Stimulated activated CD4-positive, alpha-beta T cell treated with anti-CD3 and anti-CD28 coated beads, Interleukin-4, amount 100 ng/mL, for 1 hour (primary cell): ENCODE measurements around the gene CMC1.

Source experiments
- DNase-seq: peaks from one replicate; pipeline ENCODE4 v3.0.0-alpha.2; 2020

The CMC1 gene

DNA sequence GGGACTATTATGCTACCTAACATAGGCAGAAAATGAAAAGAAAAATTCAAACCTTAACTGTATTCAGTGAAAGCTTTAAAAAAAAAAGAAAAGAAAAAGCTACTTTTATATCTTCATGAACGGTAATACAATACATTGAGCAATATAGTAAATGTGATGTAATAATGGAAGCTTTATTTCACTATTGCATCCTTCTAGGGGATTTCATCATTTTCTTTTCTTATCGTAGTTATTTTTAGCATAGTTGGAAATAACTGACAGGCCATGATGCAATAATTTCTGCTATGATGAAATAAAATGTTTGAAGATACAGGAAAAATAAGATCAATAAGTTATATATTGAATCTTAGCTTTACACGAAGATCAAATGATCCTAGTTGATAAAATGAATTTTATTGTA is 66.8 kb downstream of the CMC1 start:
- no peak for DNase-seq

DNA sequence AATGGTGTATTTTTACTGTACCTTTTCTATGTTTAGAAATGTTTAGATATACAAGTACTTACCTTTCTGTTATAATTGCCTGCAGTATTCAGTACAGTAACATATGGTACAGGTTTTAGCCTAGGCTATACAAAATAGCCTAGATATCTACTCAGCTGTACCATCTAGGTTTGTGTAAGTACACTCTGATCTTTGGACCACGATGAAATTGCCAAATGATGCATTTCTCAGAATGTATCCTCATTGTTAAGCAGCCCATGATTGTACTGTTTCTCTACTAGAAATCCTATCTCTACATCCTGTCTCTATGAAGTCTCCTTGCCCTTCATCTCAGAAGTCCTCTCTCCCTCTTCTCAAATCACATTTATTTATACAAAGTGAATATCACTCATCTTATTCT is 74.3 kb downstream of the CMC1 start:
- no peak for DNase-seq

DNA sequence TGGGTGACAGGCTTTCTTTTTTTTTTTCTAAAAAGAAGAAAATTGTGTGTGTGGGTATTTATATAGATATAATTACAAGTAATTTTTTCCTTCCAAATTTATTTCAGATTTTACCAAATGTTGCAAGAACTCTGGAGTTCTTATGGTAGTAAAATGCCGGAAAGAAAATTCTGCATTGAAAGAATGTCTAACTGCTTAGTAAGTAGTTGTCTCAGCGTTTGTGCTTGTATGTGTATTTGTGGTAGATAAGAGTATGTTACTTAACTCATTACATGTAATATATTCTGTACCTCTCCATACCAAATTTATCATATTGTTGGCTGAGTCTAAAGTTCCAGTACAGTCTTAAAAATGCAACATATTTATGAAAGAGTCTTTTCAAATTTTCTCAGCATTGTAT is 74.8 kb downstream of the CMC1 start:
- no peak for DNase-seq

DNA sequence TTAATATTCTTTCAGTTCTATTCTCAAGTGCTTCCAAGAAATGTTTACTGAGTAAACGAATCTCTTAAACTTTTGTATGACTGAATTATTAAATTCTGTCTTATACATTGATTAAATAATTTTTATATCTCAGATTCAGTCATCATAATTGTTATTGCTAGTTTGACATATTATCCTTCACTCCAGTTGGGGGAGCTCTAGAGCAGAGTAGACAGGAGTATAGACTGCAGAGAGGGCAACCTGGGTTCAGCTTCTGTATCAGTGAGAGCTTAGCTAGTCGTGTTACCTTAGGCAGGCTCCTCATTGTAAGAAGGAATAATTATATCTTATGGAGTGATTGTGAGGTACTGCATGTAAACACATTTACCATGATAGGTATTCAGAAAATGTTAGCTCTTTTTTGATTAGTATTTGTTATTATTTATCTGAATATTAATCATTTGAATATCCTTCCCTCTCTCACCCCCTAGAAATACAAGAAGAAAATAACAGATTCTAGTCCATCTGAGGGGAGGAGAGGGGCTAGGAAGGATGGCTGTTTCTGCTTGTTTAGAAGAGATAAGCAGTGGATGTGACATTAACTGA is 76.1 kb downstream of the CMC1 start:
- no peak for DNase-seq

DNA sequence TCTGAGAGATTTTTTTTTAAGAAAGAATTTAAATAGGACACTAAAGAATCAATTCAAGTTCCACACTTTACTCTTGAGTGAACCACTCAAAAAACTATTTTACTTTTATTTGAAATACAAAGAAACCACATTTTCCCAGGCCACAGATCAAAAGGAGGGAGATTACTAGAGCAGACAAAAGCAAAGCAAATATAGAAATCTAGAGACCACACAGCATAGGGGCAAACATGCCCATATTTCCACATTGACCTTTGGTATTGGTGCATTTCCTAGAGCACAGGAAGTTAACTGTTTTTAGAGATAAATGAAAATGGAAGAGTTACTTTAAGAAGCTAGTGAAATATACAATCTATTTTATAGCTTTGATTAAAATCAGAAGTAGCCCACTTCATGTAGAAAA is 79.6 kb downstream of the CMC1 start:
- no peak for DNase-seq

DNA sequence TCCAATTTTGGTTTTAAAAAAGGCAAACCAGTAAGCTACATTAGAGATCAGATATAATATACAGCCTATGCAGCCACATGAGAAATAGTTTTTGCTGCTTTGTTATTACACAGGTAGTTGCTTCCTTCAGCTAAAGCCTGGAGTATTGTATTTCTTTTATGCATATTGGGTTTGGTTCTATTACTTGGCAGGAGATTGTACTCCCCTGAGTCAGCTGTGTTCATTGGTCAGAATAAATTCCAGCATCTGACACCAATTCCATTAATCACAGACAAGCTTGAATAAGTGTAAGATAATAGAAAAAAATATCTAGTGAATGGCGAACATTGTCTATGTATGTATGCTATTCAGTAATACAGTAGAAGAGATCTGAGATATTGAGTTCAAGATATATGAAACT is 81.0 kb downstream of the CMC1 start:
- no peak for DNase-seq

DNA sequence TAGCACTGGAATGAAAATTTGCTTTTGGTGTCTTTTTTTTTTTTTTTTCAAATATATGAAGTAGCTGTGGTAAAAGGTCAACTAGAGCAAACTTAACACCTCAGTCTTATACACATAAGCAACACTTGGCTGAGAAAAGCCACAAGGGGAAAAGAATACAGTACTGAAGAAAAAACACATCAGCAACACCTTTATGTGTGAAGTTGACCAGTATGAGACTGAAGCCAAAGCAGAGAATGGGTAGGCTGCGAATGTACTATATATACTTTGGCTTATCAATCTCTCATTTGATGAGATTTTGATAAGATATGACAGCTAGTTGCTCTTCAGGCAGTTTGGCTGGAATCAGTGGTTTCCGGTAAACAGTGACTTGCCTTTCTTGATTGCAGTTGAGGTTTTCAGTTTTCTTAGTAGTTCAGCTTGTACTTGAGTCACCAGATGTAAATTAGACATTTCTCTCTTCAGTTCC is 85.1 kb downstream of the CMC1 start:
- DNase-seq: no peak

DNA sequence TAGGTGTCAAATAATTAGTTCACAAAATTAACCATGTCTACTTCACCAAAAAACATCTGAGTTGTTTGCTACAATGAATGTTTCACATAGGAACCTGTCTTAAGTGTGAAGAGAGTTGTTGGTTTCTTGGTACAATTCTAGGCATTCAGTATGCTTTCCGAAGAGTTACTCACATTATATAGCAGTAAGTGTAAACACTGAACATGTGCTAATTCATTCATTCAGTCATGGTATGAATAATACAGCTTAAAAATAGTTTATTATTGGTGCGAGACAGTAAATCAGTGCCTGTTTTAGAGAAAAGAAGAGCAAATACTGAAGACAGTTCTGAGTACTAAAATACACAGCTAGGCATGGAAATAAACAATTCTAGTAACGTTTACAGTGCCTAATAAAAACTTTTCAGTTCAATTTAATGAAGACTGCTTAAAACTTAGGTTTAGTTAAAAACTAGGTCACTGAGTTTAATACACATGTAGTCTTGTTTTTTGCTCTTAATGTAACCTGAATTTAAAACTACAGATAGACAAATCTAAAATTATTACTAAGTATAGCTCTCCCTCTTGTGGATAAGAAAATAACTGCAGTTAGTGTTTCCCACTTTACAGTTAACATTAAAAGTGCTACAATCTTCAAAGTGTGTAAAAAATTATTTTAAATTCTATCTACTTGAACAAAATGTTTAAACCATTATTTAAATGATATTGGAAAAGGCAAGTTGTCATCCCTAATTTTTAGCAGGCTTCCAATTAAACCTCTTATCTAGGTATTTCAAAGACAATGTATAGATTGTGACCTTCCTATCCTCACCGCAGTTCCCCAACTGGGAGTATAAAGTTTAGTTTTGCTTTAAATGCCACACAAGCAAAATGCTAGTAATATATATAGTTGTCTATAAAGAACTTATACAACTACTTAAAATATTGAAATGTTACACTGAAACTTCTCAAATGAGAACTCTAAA is 87.1 kb downstream of the CMC1 start:
- no peak for DNase-seq

DNA sequence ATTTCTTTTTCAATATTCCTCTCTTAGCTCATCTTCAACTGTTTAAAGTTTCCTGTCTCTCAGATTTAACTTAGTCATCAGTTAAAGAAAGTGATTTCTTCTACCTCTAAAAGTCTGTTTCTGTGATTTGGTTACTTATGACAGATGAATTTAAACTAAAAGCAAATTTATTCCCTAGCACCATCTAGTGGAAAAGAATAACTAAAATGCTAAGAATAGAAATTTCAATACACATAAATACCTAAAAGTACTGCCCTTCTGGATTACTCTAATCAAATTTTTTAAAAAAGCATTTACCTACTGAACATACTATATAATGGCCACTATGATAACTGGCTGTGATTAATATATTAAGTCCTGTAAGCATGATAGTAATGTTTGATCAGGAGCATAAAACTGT is 93.1 kb downstream of the CMC1 start:
- no peak for DNase-seq

DNA sequence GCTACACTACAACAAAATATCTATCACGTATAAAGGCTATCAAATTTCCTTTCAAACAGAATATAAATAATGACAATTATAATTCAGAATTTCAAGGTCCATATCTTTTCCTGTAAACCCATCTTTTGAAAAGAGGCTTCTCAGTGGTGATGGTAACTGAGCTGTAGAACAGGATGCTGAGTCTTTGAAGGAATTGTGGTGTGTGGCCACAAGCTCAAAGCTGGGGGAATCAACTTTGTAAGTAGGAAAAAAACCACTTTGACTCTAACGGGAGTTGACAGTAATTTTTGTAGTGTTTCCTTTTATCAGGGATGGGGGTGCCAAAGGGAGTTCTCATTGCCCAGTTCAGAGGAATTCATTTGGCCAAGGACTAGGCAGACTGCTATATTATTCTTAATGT is 93.8 kb downstream of the CMC1 start:
- no peak for DNase-seq

DNA sequence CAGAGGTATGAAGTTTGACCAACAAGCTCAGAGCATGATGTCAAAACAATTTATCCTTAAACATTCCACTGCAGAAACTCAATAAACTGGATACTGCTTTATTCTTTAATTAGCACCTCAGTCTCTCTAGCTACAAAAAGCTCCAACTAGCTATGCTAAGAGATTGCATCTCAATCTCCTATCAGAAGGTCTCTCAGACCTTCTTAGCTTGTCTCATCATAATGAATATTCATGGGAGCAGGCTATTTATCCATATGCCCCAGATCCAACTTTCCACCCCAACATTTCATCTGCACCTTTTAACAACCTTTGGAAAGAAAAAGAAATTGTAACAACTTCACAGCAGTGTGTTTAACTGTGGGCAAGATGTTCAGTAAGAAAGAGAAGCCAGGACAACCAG is 95.8 kb downstream of the CMC1 start:
- no peak for DNase-seq

DNA sequence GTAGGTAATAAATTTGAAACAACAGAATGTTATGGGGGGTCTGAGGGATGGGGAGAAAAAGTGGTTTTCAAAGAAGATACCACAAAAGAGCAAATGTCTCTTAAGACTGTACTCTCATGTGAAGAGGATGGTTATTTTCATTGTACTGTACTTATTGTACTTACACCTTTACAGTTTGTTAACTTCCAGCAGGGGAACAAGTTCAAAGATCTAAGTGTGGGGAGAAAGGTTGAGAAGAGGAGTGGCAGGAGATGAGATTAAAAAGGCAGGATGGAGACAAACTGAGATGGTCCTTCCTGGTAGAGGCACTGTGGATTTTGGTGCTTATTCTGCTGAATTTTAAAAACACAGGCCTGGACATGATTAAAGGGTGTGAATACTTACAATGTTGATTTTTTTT is 101.7 kb downstream of the CMC1 start:
- DNase-seq: no peak

DNA sequence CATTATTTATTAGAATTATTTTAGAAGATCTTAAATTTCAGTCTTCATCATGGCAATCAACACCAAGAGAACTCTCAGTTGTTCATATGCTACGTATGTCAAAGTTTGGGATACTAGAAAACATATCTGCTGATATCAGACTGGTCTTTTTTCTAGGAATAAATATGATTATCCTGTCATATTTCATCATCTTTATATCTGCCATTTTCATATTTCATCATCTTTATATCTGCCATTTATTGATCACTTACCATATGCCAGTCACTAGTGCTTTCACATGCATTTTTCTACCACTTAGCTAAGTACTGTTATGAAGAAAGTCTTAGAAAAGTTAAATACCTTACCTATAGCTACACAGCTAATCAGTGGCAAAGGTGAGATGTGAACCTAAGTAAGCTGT is 104.3 kb downstream of the CMC1 start:
- no peak for DNase-seq

DNA sequence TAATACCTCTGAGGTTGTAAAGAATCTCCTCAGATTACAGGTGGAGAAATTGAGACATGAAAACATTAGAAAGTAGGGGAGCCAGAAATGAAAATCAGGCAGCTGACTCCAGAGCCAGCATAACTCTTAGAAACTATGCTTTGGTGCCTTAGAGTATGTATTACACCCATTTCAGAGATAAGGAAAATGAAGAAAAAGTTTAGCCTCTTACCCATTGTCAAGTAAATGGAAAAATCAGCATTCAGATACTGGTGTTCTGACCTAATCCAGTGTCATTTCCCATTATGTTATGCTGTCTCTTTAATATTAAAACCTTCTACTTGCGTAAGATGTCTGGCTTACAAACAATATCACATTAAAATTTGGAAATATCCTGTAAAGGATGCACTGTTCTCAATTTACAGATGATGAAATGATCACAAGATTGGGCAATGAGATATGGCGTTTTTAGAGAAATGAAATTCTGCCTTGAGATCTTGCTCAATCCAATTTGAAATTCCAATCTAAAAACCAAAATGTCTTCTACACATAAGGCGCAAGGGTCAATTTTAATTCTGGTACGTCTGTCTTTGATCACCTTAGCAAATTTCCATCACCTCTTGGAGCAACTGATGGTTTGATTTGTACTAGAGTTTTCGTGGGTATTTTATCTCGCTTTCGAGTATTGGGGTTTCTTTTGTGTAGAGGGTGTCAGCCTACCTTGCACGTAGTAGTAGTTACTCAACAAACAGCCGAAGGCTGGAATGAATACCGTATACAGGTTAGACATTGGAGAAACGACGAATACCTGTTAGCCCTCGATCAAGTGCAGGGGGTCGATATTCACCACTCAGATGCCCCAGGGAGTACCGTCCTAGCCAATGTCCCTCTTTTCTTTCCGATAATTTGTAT is 106.2 kb downstream of the CMC1 start:
- DNase-seq: no peak

DNA sequence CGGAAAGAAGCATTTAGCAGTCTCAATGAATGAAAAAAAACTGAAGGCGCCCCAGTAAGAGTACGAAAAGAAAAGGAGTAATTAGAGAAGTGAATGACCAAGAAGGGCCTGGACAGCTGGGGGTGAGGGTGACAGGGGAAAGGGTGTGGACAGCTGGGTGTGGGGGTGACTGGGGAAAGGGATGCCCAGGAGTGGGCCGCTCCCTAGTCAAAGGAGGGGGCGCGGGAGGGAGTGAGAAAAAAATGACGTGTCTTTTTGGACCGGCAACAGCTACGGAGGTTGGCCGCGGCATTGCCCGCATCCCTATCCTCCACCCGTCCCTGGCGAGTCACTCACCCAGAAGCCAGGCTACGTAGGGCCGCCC is 106.8 kb downstream of the CMC1 start:
- no peak for DNase-seq

DNA sequence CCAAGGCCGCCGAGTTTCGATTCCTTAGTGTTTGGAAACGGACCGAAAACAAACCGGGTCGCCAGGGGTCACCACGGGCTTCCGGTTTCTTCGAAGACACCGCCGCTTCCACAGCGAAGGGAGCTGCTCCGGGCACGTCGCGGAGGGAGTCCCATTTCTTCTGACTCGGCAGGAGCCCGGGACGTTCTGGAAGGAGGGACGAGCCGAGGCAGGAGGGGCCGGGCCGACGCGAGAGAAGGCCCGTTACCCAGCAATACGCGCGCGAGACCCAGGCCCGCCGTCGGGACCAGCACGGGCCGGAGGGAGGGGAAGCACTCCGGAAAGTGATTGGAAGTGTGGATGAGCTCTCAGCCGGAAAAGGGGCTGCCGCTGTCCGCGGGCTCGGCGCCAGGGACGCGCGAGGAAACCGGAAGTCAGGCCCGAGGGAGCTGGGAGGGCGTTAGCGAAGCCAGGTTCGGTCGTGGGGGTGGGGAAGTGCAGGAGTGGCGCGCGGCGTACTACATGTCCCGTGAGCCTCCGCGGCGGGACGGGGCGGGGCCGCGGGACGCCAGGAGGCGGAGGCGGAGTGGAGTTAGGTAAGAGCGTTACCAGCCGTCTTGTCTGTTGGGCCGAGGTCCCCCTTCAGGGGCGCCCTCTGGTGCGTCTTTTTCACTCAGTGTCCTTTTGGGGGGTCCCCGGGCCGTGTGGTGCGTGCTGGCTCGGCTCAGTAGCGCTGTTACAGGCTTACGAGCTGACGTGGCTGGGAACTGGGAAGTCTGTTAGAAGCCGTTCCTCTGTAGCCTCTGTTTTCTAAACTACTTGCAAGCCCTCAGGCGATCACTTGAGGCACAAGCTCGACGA is 107.4 kb downstream of the CMC1 start, which contains the start of the genes AZI2 and ZCWPW2:
Gene AZI2, minus strand, starts transcription at position 196 of the 840 bp plus-strand sequence. CDS start 8,207 bp downstream, outside the sequence.
Gene ZCWPW2, plus strand, starts transcription at position 93 of the 840 bp plus-strand sequence. CDS start 64,348 bp downstream, outside the sequence.
- DNase-seq: peak; percentile 91

DNA sequence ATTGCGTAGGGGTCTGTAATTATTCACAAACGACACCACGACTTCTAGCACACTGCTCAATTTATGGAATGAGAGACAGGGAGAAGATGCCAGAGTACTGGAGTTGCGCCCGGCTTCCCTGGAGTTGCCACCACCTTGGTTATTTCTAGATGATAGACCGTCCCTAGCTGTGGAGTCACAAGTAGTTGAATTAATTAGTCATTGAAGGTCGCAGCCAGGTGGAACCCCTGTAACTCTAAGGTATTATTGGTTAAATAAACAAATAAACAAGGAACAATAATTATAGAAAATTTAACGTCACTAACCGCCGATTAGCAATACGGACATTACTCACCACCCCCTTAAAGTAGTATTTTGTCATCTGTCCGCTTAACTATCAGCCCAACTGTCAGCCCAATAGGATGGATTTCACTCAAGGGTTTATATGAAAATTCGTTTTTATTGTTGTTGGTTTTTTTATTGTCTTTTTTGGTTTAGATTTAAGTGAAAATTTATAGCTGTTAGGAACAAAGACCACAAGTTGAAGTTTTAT is 108.1 kb downstream of the CMC1 start:
- DNase-seq: no peak
